ENCODE measurements around the gene DLG1.

The DLG1 gene

DNA sequence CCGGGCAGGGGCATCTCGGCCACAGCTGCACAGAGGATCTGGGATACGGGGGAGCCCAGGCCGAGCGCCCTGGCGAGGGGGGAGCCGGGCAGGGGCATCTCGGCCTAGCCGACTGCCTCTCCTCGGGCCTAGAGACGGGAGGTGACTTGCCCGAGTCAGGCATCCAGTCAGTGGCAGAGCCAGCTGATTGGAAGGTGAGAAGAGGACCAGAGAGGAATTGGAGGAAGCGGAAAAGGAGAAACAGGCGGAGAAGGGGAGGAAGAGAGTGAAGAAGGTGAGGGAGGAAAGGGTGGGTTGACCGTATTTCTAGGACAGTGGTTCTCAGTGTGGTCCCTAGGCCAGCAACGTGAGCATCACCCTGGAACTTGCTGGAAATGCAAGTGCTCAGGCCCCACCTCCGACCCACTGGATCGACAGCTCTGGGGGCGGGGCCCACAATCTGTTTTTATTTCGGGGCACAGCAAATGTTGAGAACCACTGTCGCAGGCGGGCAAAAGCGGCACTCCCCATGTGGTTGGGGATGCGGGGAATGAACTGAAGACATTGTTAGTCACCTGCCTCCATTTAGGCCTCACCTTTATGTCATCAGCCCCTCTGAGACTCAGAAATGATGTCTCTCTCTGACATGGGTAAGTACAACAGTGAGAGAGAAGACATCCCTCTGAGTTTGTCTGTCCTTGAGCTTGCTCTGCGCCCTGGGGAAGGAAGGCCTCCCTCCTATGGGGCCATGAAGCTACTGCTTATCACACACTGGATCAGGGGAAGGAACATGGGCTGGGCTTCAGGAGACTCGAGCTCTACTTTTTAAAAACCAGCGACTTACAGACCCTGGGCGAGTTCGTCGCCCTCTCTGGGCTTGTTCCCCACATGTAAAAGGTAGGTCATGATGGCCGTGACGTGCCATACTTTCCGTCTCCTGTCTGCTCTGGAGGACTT is 267.8 kb downstream of the DLG1 start:
- no peak for DNase-seq (ENCODE audit: low read depth, low spot score)

- peak; percentile 36 for DNase-seq (ENCODE audit: low read depth, low spot score)
Measured at GRCh38 chr3:197029511-197030167, 268.8 kb downstream of the DLG1 start, which contains the start of gene MELTF. TSS of gene MELTF (minus strand) at chr3:197029817. CDS start at chr3:197029702, 115 bp downstream.

- no peak for DNase-seq (ENCODE audit: low read depth, low spot score)
Measured at GRCh38 chr3:197028728-197029510, 269.5 kb downstream of the DLG1 start.

GRCh38 chr3:197027896-197028727 is 270.3 kb downstream of the DLG1 start:
- no peak for DNase-seq (ENCODE audit: low read depth, low spot score)

GRCh38 chr3:197027151-197027895 is 271.1 kb downstream of the DLG1 start:
- DNase-seq (ENCODE audit: low read depth, low spot score): no peak

DNA sequence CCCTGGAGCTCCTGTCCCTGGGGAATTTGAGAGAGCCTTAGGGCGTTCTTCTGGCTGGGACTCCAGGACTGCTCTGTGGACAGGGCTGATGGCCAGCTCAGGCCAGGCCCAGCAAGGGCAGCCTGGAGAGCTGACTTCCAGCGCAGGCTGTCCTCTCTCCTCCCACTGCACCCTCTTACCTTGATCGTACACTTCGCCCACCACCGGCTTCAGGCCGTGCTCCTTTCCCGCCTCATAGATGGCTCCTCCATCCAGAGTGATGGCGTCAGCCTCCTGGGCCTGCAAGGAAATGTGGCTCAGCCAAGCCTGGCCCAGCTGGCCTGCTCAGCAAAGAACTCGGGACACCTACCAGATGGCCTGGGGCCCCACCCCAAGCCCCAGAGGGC is 271.9 kb downstream of the DLG1 start:
- no peak for DNase-seq (ENCODE audit: low read depth, low spot score)

DNA sequence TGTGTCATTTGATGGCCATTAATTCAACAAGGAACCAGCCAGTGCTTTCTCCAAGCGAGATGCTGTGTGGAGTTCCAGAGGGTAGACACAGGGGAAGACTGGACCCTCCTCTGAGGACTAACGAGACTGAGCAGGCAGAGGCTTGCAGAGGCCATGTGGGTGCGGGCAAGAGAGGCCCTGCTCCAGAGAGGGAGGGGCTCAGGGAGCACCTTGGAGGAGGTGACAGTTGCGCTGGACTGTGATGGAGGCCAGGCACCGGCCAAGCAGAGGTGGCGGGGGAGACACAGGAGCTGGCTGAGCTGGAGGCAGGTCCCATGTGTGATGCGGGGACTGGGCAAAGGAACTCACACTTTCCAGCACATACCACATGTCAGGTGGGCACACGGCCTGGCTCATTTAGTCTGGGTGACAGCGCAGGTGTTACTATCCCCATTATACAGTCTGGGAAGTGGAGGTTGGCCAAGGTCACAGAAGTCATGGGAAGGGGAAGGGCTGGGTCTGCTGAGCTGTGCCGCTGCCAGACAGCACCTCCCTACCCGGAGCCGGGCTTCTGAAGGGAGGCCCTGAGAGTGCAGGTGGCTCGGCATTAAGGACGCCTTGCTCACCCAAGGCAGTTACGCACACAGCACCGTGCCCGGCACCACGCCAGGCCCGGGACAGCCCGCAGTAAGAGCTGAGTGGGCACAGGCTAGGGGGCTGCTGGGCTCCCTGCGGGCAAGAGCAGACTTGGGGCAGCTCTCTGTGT is 272.5 kb downstream of the DLG1 start:
- no peak for DNase-seq (ENCODE audit: low read depth, low spot score)

GRCh38 chr3:197024881-197025735 is 273.3 kb downstream of the DLG1 start:
- no peak for DNase-seq (ENCODE audit: low read depth, low spot score)

DNA sequence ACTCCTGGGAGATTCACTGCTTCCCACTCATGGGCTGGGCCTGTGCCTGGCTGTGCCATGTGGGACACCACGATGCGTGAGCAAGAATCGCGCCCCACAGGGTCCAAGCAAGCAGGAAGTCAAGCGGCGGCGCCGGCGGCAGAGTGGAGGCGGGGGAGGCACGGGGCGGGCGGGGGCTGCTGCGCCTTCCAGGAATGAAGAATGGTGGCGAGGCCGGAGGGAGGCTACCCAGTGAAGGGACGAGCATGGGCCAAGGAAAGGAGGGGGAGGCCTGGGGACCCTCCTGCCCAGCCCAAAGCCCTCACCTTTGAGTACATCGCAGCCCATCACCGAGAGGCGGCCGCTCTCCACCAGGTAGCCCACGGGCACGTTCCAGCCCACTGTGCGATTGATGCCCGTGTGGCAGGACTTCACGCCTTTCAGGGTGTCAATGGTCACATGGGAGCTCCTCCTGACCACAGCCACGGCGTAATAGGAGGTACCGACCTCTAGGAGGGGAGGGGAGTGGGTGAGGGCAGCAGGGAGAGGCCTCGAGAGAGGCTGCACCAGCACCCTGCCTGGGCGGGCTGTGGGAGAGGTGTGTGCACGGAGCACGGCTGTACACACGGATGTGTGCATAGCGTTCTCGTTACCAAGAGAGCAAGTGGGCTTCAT is 274.3 kb downstream of the DLG1 start:
- no peak for DNase-seq (ENCODE audit: low read depth, low spot score)

- DNase-seq (ENCODE audit: low read depth, low spot score): no peak
Measured at GRCh38 chr3:197023241-197023997, 275.0 kb downstream of the DLG1 start.

- no peak for DNase-seq (ENCODE audit: low read depth, low spot score)
Measured at GRCh38 chr3:197022405-197023231, 275.8 kb downstream of the DLG1 start.

GRCh38 chr3:197021729-197022404 is 276.5 kb downstream of the DLG1 start:
- no peak for DNase-seq (ENCODE audit: low read depth, low spot score)

- DNase-seq (ENCODE audit: low read depth, low spot score): no peak
Measured at GRCh38 chr3:197021231-197021630, 277.2 kb downstream of the DLG1 start.

- DNase-seq (ENCODE audit: low read depth, low spot score): no peak
Measured at GRCh38 chr3:197019535-197019934, 278.9 kb downstream of the DLG1 start.

GRCh38 chr3:197019021-197019420 is 279.4 kb downstream of the DLG1 start:
- no peak for DNase-seq (ENCODE audit: low read depth, low spot score)

DNA sequence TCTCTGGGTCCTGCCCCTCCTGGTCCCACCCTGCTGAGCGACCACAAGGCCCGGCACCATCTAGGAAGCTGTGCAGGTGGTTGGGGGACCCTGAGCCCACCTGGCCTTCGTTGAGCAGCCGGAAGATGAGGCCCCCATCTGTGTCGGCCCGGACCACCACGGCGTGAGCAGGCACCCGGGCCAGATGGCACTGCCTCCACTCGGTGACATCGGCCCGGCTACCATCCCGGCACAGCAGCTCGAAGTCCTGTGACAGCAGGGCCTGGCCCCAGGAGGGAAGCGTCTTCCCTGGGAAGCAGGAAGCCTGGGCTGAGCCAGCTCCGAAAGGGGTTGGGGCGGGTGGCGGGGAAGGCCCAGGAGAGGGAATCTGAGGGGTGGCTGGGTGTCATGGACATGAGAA is 281.4 kb downstream of the DLG1 start:
- DNase-seq (ENCODE audit: low read depth, low spot score): no peak

Measured in activated naive CD8-positive, alpha-beta T cell treated with anti-CD3 and anti-CD28 coated beads, Interleukin-2, amount 50 U/mL, for 16 hours (primary cell).